ENCODE data around the gene ZBTB46.

- TF ChIP-seq ZNF792 (tag by site-specific recombination; IDR thresholded peaks at IDR 0.05) (no peak), ZFHX2 (tag by site-specific recombination; conservative IDR thresholded peaks at IDR 0.05) (no peak), ZNF350 (tag by site-specific recombination; IDR thresholded peaks at IDR 0.05) (no peak), ZBTB21 (tag by site-specific recombination; IDR thresholded peaks at IDR 0.05) (no peak), ZNF324 (tag by site-specific recombination; IDR thresholded peaks at IDR 0.05) (no peak), ZFP37 (tag by site-specific recombination; IDR thresholded peaks at IDR 0.05) (no peak), ZIC2 (tag by site-specific recombination; IDR thresholded peaks at IDR 0.05) (no peak), ZEB2 (tag by site-specific recombination; IDR thresholded peaks at IDR 0.05) (no peak), TRIM28 (IDR thresholded peaks at IDR 0.05; ENCODE audit: borderline replicate concordance, low read length) (no peak), YY1 (tag by site-specific recombination; IDR thresholded peaks at IDR 0.05) (no peak)
- TF ChIP-seq, protein P1, sequence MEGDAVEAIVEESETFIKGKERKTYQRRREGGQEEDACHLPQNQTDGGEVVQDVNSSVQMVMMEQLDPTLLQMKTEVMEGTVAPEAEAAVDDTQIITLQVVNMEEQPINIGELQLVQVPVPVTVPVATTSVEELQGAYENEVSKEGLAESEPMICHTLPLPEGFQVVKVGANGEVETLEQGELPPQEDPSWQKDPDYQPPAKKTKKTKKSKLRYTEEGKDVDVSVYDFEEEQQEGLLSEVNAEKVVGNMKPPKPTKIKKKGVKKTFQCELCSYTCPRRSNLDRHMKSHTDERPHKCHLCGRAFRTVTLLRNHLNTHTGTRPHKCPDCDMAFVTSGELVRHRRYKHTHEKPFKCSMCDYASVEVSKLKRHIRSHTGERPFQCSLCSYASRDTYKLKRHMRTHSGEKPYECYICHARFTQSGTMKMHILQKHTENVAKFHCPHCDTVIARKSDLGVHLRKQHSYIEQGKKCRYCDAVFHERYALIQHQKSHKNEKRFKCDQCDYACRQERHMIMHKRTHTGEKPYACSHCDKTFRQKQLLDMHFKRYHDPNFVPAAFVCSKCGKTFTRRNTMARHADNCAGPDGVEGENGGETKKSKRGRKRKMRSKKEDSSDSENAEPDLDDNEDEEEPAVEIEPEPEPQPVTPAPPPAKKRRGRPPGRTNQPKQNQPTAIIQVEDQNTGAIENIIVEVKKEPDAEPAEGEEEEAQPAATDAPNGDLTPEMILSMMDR (tag by site-specific recombination; IDR thresholded peaks at IDR 0.05), result no peak
These were observed 128.2 kb downstream of the ZBTB46 start for GRCh38 chr20:63702751-63703470.
